ENCODE measurements around the gene ZNF579.
"Not testable (repeated sequence)": the region's sequence is repeated elsewhere in the genome, so short reads cannot be mapped to it uniquely, and the experiment has no call there.

The ZNF579 gene

DNA sequence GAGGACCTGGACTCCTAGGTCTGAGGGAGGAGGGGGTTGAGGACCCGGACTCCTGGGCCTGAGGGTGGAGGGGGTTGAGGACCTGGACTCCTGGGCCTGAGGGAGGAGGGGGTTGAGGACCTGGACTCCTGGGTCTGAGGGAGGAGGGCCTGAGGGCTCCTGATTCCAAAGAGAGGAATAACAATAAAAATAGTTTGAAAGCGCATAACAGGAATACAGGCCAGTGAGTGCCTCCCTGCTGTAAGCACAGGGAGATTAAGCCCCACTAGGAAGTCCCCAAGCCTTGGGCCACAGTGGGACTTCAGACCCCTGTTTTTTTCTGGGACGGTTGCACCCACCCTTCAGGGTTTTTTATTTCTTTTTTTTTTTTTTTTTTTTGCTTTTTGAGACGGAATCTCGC, 42.5 kb downstream of the ZNF579 start:
- no peak for DNase-seq (ENCODE audit: low spot score)
- no peak overlapping the region for H3K27ac ChIP-seq
- POLR2A ChIA-PET (ENCODE audit: low non-redundant PET): no interaction called here
- CTCF ChIA-PET: no interaction called here
- TF ChIP-seq, protein P1, sequence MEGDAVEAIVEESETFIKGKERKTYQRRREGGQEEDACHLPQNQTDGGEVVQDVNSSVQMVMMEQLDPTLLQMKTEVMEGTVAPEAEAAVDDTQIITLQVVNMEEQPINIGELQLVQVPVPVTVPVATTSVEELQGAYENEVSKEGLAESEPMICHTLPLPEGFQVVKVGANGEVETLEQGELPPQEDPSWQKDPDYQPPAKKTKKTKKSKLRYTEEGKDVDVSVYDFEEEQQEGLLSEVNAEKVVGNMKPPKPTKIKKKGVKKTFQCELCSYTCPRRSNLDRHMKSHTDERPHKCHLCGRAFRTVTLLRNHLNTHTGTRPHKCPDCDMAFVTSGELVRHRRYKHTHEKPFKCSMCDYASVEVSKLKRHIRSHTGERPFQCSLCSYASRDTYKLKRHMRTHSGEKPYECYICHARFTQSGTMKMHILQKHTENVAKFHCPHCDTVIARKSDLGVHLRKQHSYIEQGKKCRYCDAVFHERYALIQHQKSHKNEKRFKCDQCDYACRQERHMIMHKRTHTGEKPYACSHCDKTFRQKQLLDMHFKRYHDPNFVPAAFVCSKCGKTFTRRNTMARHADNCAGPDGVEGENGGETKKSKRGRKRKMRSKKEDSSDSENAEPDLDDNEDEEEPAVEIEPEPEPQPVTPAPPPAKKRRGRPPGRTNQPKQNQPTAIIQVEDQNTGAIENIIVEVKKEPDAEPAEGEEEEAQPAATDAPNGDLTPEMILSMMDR (conservative IDR thresholded peaks at IDR 0.05; ENCODE audit: low read depth): no peak

DNA sequence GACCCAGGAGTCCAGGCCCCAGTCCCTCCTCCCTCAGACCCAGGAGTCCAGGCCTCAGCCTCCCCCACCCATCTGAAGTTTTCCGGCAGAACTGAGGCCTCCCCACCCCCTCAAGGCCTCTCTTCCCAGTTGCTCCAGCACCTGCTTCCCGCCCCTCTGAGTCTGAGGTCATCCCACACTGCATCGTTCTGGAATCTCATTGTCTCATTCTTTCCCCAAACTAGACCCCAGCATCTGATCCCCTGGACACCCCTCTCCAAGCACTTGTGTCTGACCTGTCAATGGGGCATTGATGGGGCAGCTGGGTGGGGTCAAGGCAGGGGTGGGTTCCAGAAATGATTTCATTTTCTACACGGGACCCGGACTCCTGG, 42.9 kb downstream of the ZNF579 start:
- no peak overlapping the region for H3K27ac ChIP-seq
- ChIA-PET POLR2A (ENCODE audit: low non-redundant PET) (no interaction called here), CTCF (no interaction called here)
- no peak for DNase-seq (ENCODE audit: low spot score)
- TF ChIP-seq, protein P1 (conservative IDR thresholded peaks at IDR 0.05; ENCODE audit: low read depth): no peak

DNA sequence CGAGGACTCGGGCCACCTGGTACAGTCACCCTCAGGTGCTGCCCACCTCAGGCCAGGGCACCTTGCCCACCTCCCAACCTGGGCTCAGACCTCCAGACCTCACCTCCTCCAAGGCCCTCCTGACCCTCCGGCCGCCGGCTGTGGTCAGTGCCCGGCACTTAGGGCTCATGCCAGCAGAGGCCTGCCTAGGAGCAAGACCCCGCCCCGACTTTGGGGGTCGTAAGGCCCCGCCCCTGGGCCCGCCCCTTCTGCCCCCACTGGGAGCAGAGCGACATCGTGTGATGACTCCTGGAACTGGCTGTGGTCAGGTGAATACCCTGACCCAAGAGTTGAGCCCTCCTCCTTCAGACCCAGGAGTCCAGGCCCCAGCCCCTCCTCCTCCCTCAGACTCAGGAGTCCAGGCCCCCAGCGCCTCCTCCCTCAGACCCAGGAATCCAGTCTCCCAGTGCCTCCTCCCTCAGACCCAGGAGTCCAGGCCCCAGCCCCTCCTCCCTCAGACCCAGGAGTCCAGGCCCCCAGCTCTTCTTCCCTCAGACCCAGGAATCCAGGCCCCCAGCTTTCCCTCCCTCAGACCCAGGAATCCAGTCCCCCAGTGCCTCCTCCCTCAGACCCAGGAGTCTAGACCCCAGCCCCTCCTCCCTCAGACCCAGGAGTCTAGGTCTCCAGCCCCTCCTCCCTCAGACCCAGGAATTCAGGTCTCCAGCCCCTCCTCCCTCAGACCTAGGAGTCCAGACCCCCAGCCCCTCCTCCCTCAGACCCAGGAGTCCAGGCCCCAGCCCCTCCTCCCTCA, 43.5 kb downstream of the ZNF579 start, which contains the start of gene SBK2:
Gene SBK2 (minus strand): TSS at position 183 of the 790 bp plus-strand sequence. CDS start 839 bp downstream, outside the sequence.
- ChIA-PET POLR2A (ENCODE audit: low non-redundant PET) (no interaction called here), CTCF (no interaction called here)
- no peak for DNase-seq (ENCODE audit: low spot score)
- H3K27ac ChIP-seq: no peak within 1 kb of the TSS
- TF ChIP-seq, protein P1 (conservative IDR thresholded peaks at IDR 0.05; ENCODE audit: low read depth): no peak

DNA sequence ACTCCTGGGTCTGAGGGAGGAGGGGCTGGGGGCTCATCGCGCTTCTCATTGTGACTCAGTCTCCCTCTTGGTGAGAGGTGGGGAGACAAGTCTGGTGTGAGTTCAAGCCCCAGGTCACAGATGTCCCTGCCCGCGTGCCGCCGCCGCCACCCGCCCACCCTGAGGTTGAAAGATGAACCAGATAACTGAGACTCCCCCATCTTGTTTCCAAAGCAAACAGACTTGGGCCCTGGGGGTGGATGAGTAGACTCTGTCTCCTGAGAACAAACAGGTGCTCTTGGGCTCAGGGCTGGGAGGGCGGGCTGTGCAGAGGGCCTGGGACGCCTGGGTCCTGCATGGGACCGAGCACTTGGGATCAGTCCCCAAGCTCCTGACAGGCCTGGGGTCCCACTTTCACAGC, 44.3 kb downstream of the ZNF579 start:
- ChIA-PET POLR2A (ENCODE audit: low non-redundant PET) (no interaction called here), CTCF (no interaction called here)
- DNase-seq (ENCODE audit: low spot score): no peak

DNA sequence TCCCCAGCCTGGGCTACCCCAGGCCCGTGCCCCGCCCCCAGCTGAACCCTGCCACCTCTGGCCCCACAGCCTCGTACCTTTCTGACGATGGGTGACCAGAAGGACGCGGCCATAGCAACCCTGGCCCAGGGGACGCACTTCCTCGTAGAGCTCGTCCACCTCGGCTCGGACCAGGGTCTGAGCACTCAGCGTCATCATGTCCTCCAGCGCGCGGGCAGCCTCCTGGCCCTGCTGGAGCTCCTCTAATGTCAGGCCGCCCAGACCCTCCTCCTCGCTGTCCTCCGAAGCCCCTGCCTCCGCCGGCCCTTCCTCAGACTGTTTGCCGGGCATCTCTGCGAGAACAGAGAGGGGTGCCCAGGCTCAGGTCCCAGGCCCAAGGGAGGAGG, 44.7 kb downstream of the ZNF579 start:
- POLR2A ChIA-PET (ENCODE audit: low non-redundant PET): interaction anchor here (0.5 kb wide), 1 partner anchor 30 kb away, joined by 6 read pairs; no protein-coding TSS in a partner anchor
- CTCF ChIA-PET: no interaction called here
- no peak for DNase-seq (ENCODE audit: low spot score)
- H3K27ac ChIP-seq: no peak overlapping the region
- TF ChIP-seq, protein P1 (conservative IDR thresholded peaks at IDR 0.05; ENCODE audit: low read depth): no peak

More for the DNA sequence above, 44.3 kb downstream of the ZNF579 start:
- no peak overlapping the region for H3K27ac ChIP-seq
- TF ChIP-seq, protein P1 (conservative IDR thresholded peaks at IDR 0.05; ENCODE audit: low read depth): no peak

DNA sequence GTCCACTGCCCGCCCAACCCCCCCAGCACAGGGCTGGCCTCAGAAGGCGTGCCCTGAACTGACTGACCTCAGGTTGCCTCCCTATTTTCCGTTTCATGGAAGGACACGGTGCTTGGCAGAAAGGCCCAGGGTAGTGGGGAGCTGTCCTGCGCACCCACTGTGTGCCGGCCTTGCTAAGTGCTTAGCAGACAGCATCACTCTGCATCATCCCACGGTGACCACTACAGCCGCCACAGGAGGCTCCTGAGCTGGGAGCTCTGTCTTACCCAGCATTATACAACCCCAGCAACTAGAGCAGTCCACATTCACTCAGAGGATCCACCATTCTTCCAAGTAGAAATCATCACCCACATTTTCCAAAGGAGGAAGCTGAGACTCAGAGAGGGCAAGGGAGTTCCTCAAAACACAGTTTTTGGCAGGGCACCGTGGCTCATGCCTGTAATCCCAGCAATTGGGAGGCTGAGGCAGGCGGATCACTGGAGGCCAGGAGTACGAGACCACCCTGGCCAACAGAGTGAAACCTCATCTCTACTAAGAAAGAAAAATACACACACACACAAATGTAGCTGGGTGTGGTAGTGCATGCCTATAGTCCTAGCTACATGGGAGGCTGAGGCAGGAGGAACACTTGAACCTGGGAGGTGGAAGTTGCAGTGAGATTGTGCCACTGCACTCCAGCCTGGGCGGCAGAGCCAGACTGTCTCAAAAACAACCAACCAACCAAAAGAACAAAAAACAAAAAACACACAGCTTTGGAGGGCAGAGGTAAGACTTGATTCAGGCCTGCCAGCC, 45.3 kb downstream of the ZNF579 start:
- POLR2A ChIA-PET (ENCODE audit: low non-redundant PET): interaction anchor here (0.5 kb wide), 1 partner anchor 31 kb away, joined by 6 read pairs; no protein-coding TSS in a partner anchor
- TF ChIP-seq, protein P1 (conservative IDR thresholded peaks at IDR 0.05; ENCODE audit: low read depth): no peak
- H3K27ac ChIP-seq: no peak overlapping the region
- no peak for DNase-seq (ENCODE audit: low spot score)
- CTCF ChIA-PET: no interaction called here

DNA sequence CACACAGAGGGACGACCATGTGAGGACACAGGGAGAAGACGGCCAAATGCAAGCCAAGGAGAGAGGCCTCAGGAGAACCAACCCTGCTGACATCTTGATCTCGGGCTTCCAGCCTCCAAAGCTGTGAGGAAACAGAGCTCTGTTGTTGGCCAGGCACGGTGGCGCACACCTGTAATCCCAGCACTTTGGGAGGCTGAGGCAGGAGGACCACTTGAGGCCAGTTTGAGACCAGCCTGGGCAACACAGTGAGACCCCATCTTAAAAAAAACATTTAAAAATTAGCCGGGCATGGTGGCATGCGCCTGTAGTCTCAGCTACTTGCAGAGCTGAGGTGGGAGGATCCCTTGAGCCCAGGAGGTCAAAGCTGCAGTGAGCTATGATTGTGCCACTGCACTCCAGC, 46.4 kb downstream of the ZNF579 start:
- H3K27ac ChIP-seq; DNase-seq (ENCODE audit: low spot score); POLR2A ChIA-PET (ENCODE audit: low non-redundant PET): not testable (repeated sequence)
- CTCF ChIA-PET: interaction anchor here (0.7 kb wide), 1 partner anchor 67 kb away, joined by 3 read pairs; no protein-coding TSS in a partner anchor
